HepG2 (cell line): Measurements from ENCODE around the gene BANP. TPM values are rescaled to one million over a fixed set of nuclear protein-coding genes. Genes with fewer than 3 reads are reported as not detected.

Experiments used
- ATAC-seq: fragments of 200-7000 bp; cut with Tn5 transposase; 3 replicates; pipeline ENCODE4 v1.9.1; 2020; ENCODE audit warnings: mild to moderate bottlenecking, moderate library complexity
- BruUV-seq: library from RNA; stranded (reverse); fragments of 400-500 nt; replicated peaks from 2 replicates; lab custom pipeline; 2021; lab: Mats Ljungman, UMichigan
- CTCF ChIA-PET: fragments of 300-600 bp; formaldehyde crosslinking; extraction: SDS; loops from one replicate; lab custom pipeline; 2021; ENCODE audit warnings: low total read pairs, inconsistent platforms, low intra/inter-chr PET ratio; lab: Yijun Ruan, JAX
- POLR2A ChIA-PET: fragments of 350-600 bp; sonication (Branson Sonifier 250); formaldehyde crosslinking; loops from one replicate; lab custom pipeline; 2020; ENCODE audit warnings: antibody characterized with exemption, inconsistent platforms; lab: Yijun Ruan, JAX
- DNase-seq: peaks from one replicate; pipeline ENCODE4 v3.0.0-alpha.2; 2015; ENCODE audit warnings: low spot score
- FAIRE-seq: peaks from 3 replicates; lab custom pipeline; 2011; peaks lifted over from hg19 to GRCh38; lab: Jason Lieb, UNC
- H2AFZ ChIP-seq: one replicate; pipeline ENCODE4 v1.6.1; 2011; ENCODE audit warnings: low read length, inconsistent platforms
- H3K27ac ChIP-seq: fragments of 300-600 bp; 3 replicates; pipeline ENCODE4 v1.8.0; 2011; ENCODE audit warnings: mixed run types, mild to moderate bottlenecking, mixed read lengths, low read length, inconsistent platforms; ENCODE audit not compliant: insufficient read depth; ENCODE audit errors: extremely low read length
- H3K27me3 ChIP-seq, 2 experiments: fragments of 200-600 bp in 1 of 2; 2 replicates in 1 of 2; 3 replicates in 1 of 2; pipeline versions ENCODE4 v1.6.0 to v1.8.0; 2011; ENCODE audit warnings: low read length in 2 of 2, mild to moderate bottlenecking in 2 of 2, moderate library complexity in 2 of 2, inconsistent platforms in 1 of 2; ENCODE audit not compliant: insufficient read depth in 2 of 2, control insufficient read depth in 1 of 2
- H3K36me3 ChIP-seq, 2 experiments: fragments of 200-600 bp in 1 of 2; replicated peaks in 1 of 2; 2 replicates in 1 of 2; 3 replicates in 1 of 2; pipeline versions ENCODE4 v1.5.1 to v1.8.0; 2011; ENCODE audit warnings: low read length in 2 of 2, inconsistent platforms in 1 of 2; ENCODE audit not compliant: insufficient read depth in 2 of 2, control insufficient read depth in 1 of 2
- H3K4me1 ChIP-seq: 2 replicates; pipeline ENCODE4 v1.5.1; 2012; ENCODE audit warnings: low read length, inconsistent platforms; ENCODE audit not compliant: insufficient read depth
- H3K4me2 ChIP-seq: 2 replicates; pipeline ENCODE4 v1.6.0; 2011; ENCODE audit warnings: low read depth, low read length, inconsistent platforms
- H3K4me3 ChIP-seq, 3 experiments: fragments of 200-600 bp in 1 of 3; sonication (generic), shearing (Covaris generic) in 1 of 3; replicated peaks in 1 of 3; 2 replicates each; pipeline ENCODE4 v1.5.1; 2011 to 2016; ENCODE audit warnings: low read length in 3 of 3, inconsistent platforms in 2 of 3, low read depth in 2 of 3, mild to moderate bottlenecking in 2 of 3, control low read depth in 1 of 3, mixed read lengths in 1 of 3; ENCODE audit not compliant: insufficient read depth in 1 of 3
- H3K79me2 ChIP-seq: one replicate; pipeline ENCODE4 v1.6.1; 2011; ENCODE audit warnings: low read length, inconsistent platforms; ENCODE audit not compliant: insufficient read depth
- H3K9ac ChIP-seq: 2 replicates; pipeline ENCODE4 v1.6.0; 2011; ENCODE audit warnings: mild to moderate bottlenecking, low read depth, low read length, inconsistent platforms; ENCODE audit not compliant: insufficient read depth
- H3K9me3 ChIP-seq: 2 replicates; pipeline ENCODE4 v1.5.1; 2012; ENCODE audit warnings: mild to moderate bottlenecking, low read length
- H4K20me1 ChIP-seq: 2 replicates; pipeline ENCODE4 v1.6.0; 2011; ENCODE audit warnings: inconsistent platforms, mild to moderate bottlenecking, low read length, moderate library complexity; ENCODE audit not compliant: insufficient read depth
- HCFC1 ChIP-seq: fragments of 150-350 bp; IDR thresholded peaks from 2 replicates; pipeline ENCODE4 v1.6.1; 2014; ENCODE audit warnings: low read depth, low read length
- MED8 ChIP-seq: sonication (generic); formaldehyde crosslinking; IDR thresholded peaks from 2 replicates; pipeline ENCODE4 v1.8.1; 2023; ENCODE audit warnings: mild to moderate bottlenecking, missing genetic modification reagents; ENCODE audit not compliant: insufficient replicate concordance
- MIXL1 ChIP-seq: IDR thresholded peaks from 2 replicates; pipeline ENCODE4 v1.6.1; 2016
- MLX ChIP-seq: IDR thresholded peaks from 2 replicates; pipeline ENCODE4 v1.6.1; 2016
- THRA ChIP-seq: sonication (generic); formaldehyde crosslinking; IDR thresholded peaks from 2 replicates; pipeline ENCODE4 v1.4.0; 2020; ENCODE audit warnings: missing genetic modification reagents, borderline replicate concordance
- U2AF1 ChIP-seq: fragments of 200-400 bp; formaldehyde crosslinking; optimal IDR thresholded peaks from 2 replicates; pipeline ENCODE3; 2017; ENCODE audit warnings: mild to moderate bottlenecking, low read depth, low read length
- ZNF263 ChIP-seq: sonication (generic); formaldehyde crosslinking; IDR thresholded peaks from 2 replicates; pipeline ENCODE4 v1.4.0; 2020; ENCODE audit warnings: missing genetic modification reagents
- WGBS: methylation state at CpG from one replicate; pipeline ENCODE4 v1.1.6; 2017; ENCODE audit warnings: low lambda C conversion rate; 5-methylcytosine and 5-hydroxymethylcytosine counted together
- in situ Hi-C: cut with HindIII; loops from 2 replicates; pipeline ENCODE4 v1.10.0; 2017; ENCODE audit warnings: low pct_unique_long_range_greater_than_20kb; ENCODE audit not compliant: extremely low pct_ligation_motif_present
- intact Hi-C: fragments of 100-400 bp; cut with micrococcal nuclease; formaldehyde crosslinking; loops from one replicate; pipeline ENCODE4 v1.10.0; 2022; ENCODE audit not compliant: unreplicated experiment
- polyA plus RNA-seq, 8 experiments: library from polyadenylated mRNA; depleted of rRNA in 3 of 8; stranded (reverse) in 7 of 8; unstranded in 1 of 8; fragments of >200 nt; fragmentation: Illumina TruSeq in 4 of 8; extraction: Trizol in 4 of 8; gene quantifications; 2 replicates each; pipeline versions ENCODE4 v1.2.1 to v1.2.3, GENCODE V29; 2011 to 2016; ENCODE audit warnings: low read depth in 4 of 8, missing spikeins in 1 of 8, mixed read lengths in 1 of 8; ENCODE audit not compliant: insufficient read depth in 1 of 8
- total RNA-seq, 5 experiments: library from RNA; depleted of rRNA; stranded (reverse); fragments of >200 nt; fragmentation: Illumina TruSeq; extraction: Trizol; gene quantifications; 2 replicates each; pipeline ENCODE4 v1.2.3, GENCODE V29; 2016; ENCODE audit warnings: low read depth in 1 of 5
- TF ChIP-seq, protein P1 (sequence below): sonication (generic); formaldehyde crosslinking; IDR thresholded peaks from 2 replicates; pipeline ENCODE4 v1.9.0; 2021; ENCODE audit warnings: missing genetic modification reagents, mild to moderate bottlenecking, borderline replicate concordance
- TF ChIP-seq, protein P2 (sequence below): sonication (generic); formaldehyde crosslinking; conservative IDR thresholded peaks from 2 replicates; pipeline ENCODE4 v1.4.0; 2020; ENCODE audit warnings: mild to moderate bottlenecking, missing genetic modification reagents, moderate library complexity
- TF ChIP-seq, protein P3 (sequence below): IDR thresholded peaks from 2 replicates; pipeline ENCODE4 v1.6.1; 2016; ENCODE audit warnings: low read depth, borderline replicate concordance
- TF ChIP-seq, protein P4 (sequence below): sonication (generic); formaldehyde crosslinking; IDR thresholded peaks from 2 replicates; pipeline ENCODE4 v1.4.0; 2020; ENCODE audit warnings: mild to moderate bottlenecking, missing genetic modification reagents
- TF ChIP-seq, protein P5 (sequence below): sonication (generic); formaldehyde crosslinking; IDR thresholded peaks from 2 replicates; pipeline ENCODE4 v1.4.0; 2020; ENCODE audit warnings: missing genetic modification reagents

The BANP gene
- total and polyA plus RNA-seq, 2 of the 13 experiments (the other 11 are each of a cell fraction or from before 2014, with no cell fraction given), result 20.2 to 23.8 TPM

DNA sequence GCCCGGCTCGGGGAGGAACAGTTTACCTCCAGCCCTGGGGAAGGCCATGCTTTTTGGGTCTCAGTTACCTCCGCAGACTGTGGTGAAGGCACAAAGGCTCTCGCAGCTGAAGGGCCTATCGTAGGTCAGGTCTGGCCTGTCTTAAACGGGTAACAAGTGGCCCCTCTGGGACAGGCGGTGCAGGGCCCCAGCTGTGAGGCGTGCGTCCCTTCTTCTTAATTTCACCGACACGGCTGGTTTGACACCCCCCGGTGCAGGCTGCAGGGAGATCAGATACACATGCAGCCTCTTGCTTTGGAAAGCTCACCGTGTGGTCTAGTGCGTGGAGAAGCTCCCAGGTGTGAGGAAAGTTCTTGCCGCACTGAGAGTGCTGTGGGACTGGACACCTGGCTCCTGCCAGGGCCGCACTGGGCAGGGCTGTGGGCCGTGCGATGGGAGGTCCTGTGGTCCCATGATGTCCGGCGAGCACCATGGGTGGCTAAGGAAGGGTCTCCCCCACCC, 162.4 kb downstream of the BANP start:
- Histone ChIP-seq H3K79me2 (no peaks in the 10 kb centered on the region), H3K36me3 (no peaks in the 10 kb centered on the region), H3K9me3 (no peaks in the 10 kb centered on the region), H3K27me3 (peaks cover 16 to 74% of the 10 kb centered on the region in 2 experiments; a peak in 4 of 5 replicates), H2AFZ (no peak overlapping the region), H3K27ac (no peak overlapping the region), H3K4me2 (no peak overlapping the region), H3K4me1 (peaks cover 16% of the 10 kb centered on the region), H3K9ac (no peak overlapping the region), H3K4me3 (no peak overlapping the region), H4K20me1 (peaks cover 2% of the 10 kb centered on the region; the same call in 1 of the 2 replicates)
- DNase-seq (no peak), ATAC-seq (no peak), FAIRE-seq (no peak)
- in situ Hi-C loops, result no loop called here
- no TSS peak for BruUV-seq
- ChIA-PET CTCF (no interaction called here), POLR2A (no interaction called here)
- intact Hi-C loops, result no loop called here
- 65% methylated on average over 14 of the region's 20 CpGs for WGBS
- TF ChIP-seq MED8 (CRISPR knock-in tag) (no peak), ZNF263 (CRISPR knock-in tag) (no peak), MLX (CRISPR knock-in tag) (no peak), MIXL1 (no peak), THRA (CRISPR knock-in tag) (no peak), HCFC1 (no peak), U2AF1 (no peak)
- TF ChIP-seq, protein P1, sequence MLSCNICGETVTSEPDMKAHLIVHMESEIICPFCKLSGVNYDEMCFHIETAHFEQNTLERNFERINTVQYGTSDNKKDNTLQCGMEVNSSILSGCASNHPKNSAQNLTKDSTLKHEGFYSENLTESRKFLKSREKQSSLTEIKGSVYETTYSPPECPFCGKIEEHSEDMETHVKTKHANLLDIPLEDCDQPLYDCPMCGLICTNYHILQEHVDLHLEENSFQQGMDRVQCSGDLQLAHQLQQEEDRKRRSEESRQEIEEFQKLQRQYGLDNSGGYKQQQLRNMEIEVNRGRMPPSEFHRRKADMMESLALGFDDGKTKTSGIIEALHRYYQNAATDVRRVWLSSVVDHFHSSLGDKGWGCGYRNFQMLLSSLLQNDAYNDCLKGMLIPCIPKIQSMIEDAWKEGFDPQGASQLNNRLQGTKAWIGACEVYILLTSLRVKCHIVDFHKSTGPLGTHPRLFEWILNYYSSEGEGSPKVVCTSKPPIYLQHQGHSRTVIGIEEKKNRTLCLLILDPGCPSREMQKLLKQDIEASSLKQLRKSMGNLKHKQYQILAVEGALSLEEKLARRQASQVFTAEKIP, result no peak
- TF ChIP-seq, protein P2, sequence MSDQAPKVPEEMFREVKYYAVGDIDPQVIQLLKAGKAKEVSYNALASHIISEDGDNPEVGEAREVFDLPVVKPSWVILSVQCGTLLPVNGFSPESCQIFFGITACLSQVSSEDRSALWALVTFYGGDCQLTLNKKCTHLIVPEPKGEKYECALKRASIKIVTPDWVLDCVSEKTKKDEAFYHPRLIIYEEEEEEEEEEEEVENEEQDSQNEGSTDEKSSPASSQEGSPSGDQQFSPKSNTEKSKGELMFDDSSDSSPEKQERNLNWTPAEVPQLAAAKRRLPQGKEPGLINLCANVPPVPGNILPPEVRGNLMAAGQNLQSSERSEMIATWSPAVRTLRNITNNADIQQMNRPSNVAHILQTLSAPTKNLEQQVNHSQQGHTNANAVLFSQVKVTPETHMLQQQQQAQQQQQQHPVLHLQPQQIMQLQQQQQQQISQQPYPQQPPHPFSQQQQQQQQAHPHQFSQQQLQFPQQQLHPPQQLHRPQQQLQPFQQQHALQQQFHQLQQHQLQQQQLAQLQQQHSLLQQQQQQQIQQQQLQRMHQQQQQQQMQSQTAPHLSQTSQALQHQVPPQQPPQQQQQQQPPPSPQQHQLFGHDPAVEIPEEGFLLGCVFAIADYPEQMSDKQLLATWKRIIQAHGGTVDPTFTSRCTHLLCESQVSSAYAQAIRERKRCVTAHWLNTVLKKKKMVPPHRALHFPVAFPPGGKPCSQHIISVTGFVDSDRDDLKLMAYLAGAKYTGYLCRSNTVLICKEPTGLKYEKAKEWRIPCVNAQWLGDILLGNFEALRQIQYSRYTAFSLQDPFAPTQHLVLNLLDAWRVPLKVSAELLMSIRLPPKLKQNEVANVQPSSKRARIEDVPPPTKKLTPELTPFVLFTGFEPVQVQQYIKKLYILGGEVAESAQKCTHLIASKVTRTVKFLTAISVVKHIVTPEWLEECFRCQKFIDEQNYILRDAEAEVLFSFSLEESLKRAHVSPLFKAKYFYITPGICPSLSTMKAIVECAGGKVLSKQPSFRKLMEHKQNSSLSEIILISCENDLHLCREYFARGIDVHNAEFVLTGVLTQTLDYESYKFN (CRISPR knock-in tag), result no peak
- TF ChIP-seq, protein P3, sequence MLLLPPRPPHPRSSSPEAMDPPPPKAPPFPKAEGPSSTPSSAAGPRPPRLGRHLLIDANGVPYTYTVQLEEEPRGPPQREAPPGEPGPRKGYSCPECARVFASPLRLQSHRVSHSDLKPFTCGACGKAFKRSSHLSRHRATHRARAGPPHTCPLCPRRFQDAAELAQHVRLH (CRISPR knock-in tag), result no peak
- TF ChIP-seq, protein P4, sequence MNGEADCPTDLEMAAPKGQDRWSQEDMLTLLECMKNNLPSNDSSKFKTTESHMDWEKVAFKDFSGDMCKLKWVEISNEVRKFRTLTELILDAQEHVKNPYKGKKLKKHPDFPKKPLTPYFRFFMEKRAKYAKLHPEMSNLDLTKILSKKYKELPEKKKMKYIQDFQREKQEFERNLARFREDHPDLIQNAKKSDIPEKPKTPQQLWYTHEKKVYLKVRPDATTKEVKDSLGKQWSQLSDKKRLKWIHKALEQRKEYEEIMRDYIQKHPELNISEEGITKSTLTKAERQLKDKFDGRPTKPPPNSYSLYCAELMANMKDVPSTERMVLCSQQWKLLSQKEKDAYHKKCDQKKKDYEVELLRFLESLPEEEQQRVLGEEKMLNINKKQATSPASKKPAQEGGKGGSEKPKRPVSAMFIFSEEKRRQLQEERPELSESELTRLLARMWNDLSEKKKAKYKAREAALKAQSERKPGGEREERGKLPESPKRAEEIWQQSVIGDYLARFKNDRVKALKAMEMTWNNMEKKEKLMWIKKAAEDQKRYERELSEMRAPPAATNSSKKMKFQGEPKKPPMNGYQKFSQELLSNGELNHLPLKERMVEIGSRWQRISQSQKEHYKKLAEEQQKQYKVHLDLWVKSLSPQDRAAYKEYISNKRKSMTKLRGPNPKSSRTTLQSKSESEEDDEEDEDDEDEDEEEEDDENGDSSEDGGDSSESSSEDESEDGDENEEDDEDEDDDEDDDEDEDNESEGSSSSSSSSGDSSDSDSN, result no peak
- TF ChIP-seq, protein P5, sequence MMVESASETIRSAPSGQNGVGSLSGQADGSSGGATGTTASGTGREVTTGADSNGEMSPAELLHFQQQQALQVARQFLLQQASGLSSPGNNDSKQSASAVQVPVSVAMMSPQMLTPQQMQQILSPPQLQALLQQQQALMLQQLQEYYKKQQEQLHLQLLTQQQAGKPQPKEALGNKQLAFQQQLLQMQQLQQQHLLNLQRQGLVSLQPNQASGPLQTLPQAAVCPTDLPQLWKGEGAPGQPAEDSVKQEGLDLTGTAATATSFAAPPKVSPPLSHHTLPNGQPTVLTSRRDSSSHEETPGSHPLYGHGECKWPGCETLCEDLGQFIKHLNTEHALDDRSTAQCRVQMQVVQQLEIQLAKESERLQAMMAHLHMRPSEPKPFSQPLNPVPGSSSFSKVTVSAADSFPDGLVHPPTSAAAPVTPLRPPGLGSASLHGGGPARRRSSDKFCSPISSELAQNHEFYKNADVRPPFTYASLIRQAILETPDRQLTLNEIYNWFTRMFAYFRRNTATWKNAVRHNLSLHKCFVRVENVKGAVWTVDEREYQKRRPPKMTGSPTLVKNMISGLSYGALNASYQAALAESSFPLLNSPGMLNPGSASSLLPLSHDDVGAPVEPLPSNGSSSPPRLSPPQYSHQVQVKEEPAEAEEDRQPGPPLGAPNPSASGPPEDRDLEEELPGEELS (CRISPR knock-in tag), result no peak
